ENCODE results near the gene VKORC1. TPM values are rescaled to one million over a fixed set of nuclear protein-coding genes. Genes with fewer than 3 reads are reported as not detected.
"Not testable (repeated sequence)": the region's sequence is repeated elsewhere in the genome, so short reads cannot be mapped to it uniquely, and the experiment has no call there.

The VKORC1 gene
- total and polyA plus RNA-seq, 10 donors: 23.5 to 74.2 (median 51.6) TPM

GRCh38 chr16:31106509-31107464 lies 12.2 kb upstream of the VKORC1 start:
- H3K36me3 ChIP-seq: peaks cover 0 to 28% (median 24%) of the 10 kb centered on the region in 6 donors
- intact Hi-C loops (cut with DNase I; ENCODE audit: low total_unique reads): no loop called here
- no peak overlapping the region for H3K4me3 ChIP-seq
- H3K4me1 ChIP-seq: peaks cover 11 to 44% (median 33%) of the 10 kb centered on the region in 6 donors
- H3K9me3 ChIP-seq: no peaks in the 10 kb centered on the region
- TF ChIP-seq POLR2AphosphoS5 (IDR thresholded peaks at IDR 0.05): no peak
- TF ChIP-seq POLR2A (IDR thresholded peaks at IDR 0.05): no peak
- no peak for TF ChIP-seq CTCF (IDR thresholded peaks at IDR 0.05 in 8 of 11, conservative IDR thresholded peaks at IDR 0.05 in 3 of 11)
- peak overlapping the region in 1 of 8 donors; percentile 83 for H3K27ac ChIP-seq
- DNase-seq: no peak
- WGBS, 5 donors: 93 to 96% (median 94%) methylated on average over 28 of the region's 28 CpGs
- no peaks in the 10 kb centered on the region for H3K27me3 ChIP-seq (replicated peaks in 1 of 7)

DNA sequence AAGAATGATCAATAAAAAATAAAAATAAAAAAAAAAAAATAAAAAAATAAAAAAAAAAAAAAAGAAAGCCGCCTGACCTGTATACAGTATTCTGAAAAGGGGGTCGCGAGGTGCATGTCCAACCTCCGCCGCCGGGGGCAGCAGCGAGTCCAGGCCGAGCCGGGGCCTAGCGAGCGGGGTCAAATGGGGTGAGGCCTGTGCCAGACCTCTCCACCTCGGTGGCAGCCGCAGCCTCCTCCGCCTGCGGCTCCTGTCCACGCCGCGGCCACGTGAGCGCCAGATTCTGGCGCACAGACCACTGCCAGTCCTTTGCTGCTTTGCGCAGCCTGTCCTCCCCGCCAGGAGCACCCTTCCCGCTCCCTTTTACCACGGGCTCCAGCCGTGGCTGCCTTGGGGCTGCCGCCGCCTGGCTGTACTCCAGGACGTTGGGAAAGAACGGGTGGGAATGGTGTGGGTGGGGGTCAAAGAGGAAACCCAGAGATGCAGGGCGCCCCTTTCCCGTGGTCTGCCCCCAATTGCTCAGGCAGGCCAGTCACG lies 11.1 kb upstream of the VKORC1 start:
- peaks cover 0 to 17% (median 13%) of the 10 kb centered on the region in 6 donors for H3K36me3 ChIP-seq
- H3K4me3 ChIP-seq: peak overlapping the region in 3 of 8 donors; percentile 7 to 50 (median 25)
- peak; percentile 71 to 91 (median 85) for TF ChIP-seq CTCF (IDR thresholded peaks at IDR 0.05 in 8 of 11, conservative IDR thresholded peaks at IDR 0.05 in 3 of 11)
- TF ChIP-seq POLR2A (IDR thresholded peaks at IDR 0.05): no peak
- TF ChIP-seq POLR2AphosphoS5 (IDR thresholded peaks at IDR 0.05): peak; percentile 51 to 86 (median 72)
- intact Hi-C loops (cut with DNase I; ENCODE audit: low total_unique reads): no loop called here
- WGBS, 5 donors: 10 to 25% (median 15%) methylated on average over 28 to 33 of the region's 33 CpGs
- no peaks in the 10 kb centered on the region for H3K27me3 ChIP-seq (replicated peaks in 1 of 7)
- DNase-seq: peak; percentile 95
- H3K9me3 ChIP-seq: no peaks in the 10 kb centered on the region
- peaks cover 11 to 44% (median 32%) of the 10 kb centered on the region in 6 donors for H3K4me1 ChIP-seq
- peak overlapping the region in 5 of 8 donors; percentile 47 to 83 (median 69) for H3K27ac ChIP-seq

- DNase-seq; H3K27ac ChIP-seq; intact Hi-C loops (cut with DNase I; ENCODE audit: low total_unique reads); H3K4me3 ChIP-seq; H3K36me3 ChIP-seq; H3K9me3 ChIP-seq; H3K27me3 ChIP-seq (replicated peaks in 1 of 7): not testable (repeated sequence)
- H3K4me1 ChIP-seq: peaks cover 4 to 11% (median 7%) of the 10 kb centered on the region in 6 donors
- WGBS, 5 donors: 76 to 86% (median 82%) methylated on average over 13 of the region's 13 CpGs
These were observed 6.5 kb upstream of the VKORC1 start for GRCh38 chr16:31100876-31101641.

GRCh38 chr16:31099860-31100638 lies 5.5 kb upstream of the VKORC1 start:
- TF ChIP-seq CTCF (IDR thresholded peaks at IDR 0.05 in 8 of 11, conservative IDR thresholded peaks at IDR 0.05 in 3 of 11): no peak
- no peak for TF ChIP-seq POLR2AphosphoS5 (IDR thresholded peaks at IDR 0.05)
- no peak for TF ChIP-seq POLR2A (IDR thresholded peaks at IDR 0.05)
- peaks cover 7 to 14% (median 11%) of the 10 kb centered on the region in 6 donors for H3K4me1 ChIP-seq
- 67 to 82% (median 75%) methylated on average over 4 of the region's 4 CpGs for WGBS, 5 donors
- H3K27ac ChIP-seq: no peak overlapping the region
- no peaks in the 10 kb centered on the region for H3K36me3 ChIP-seq
- no peak for DNase-seq
- no peak overlapping the region for H3K4me3 ChIP-seq
- intact Hi-C loops (cut with DNase I; ENCODE audit: low total_unique reads): loop anchor here (10.0 kb wide), 1 partner anchor 115 kb away; the partner anchor contains the start of gene HSD3B7
- H3K27me3 ChIP-seq (replicated peaks in 1 of 7): no peaks in the 10 kb centered on the region
- no peaks in the 10 kb centered on the region for H3K9me3 ChIP-seq
